K562 (cell line): ENCODE results near the gene CASKIN1. TPM values are rescaled to one million over a fixed set of nuclear protein-coding genes. Genes with fewer than 3 reads are reported as not detected.

Experiments used
- ATF1 ChIP-seq, 2 experiments: fragments of 450-650 bp in 1 of 2; IDR thresholded peaks; 2 replicates each; pipeline ENCODE4 v1.6.1; 2016; ENCODE audit warnings: missing compliant biosample characterization in 1 of 2, missing genetic modification characterization in 1 of 2
- EP400 ChIP-seq: fragments of 450-650 bp; IDR thresholded peaks from 2 replicates; pipeline ENCODE4 v1.6.1; 2017; ENCODE audit warnings: antibody characterized with exemption, mild to moderate bottlenecking, moderate library complexity
- ETS2 ChIP-seq: IDR thresholded peaks from 2 replicates; pipeline ENCODE4 v1.6.1; 2016; ENCODE audit warnings: borderline replicate concordance, missing genetic modification characterization, mild to moderate bottlenecking, moderate library complexity, missing compliant biosample characterization; ENCODE audit not compliant: poor library complexity, severe bottlenecking
- RFX5 ChIP-seq: IDR thresholded peaks from 2 replicates; pipeline ENCODE4 v1.6.1; 2011; ENCODE audit warnings: low read depth, mild to moderate bottlenecking, improper control_type of control experiment, low read length
- RUNX1 ChIP-seq: sonication (generic); IDR thresholded peaks from 2 replicates; pipeline ENCODE4 v1.6.1; 2016; ENCODE audit warnings: antibody characterized with exemption, low read depth
- SLC30A9 ChIP-seq: fragments of 250-450 bp; sonication (Bioruptor Pico); IDR thresholded peaks from 2 replicates; pipeline ENCODE4 v1.8.0; 2022; ENCODE audit warnings: mild to moderate bottlenecking, moderate library complexity
- SNIP1 ChIP-seq: fragments of 450-650 bp; IDR thresholded peaks from 2 replicates; pipeline ENCODE4 v1.7.1; 2017; ENCODE audit warnings: low read depth, mild to moderate bottlenecking
- ZNF174 ChIP-seq: fragments of 250-450 bp; sonication (Bioruptor Pico); IDR thresholded peaks from 2 replicates; pipeline ENCODE4 v1.4.0; 2020; ENCODE audit warnings: mild to moderate bottlenecking
- polyA plus RNA-seq, 8 experiments: library from polyadenylated mRNA; depleted of rRNA in 4 of 8; stranded (reverse) in 5 of 8; unstranded in 3 of 8; fragments of >200 nt; fragmentation: Nextera tagmentation in 2 of 8; fragmentation: Illumina TruSeq in 1 of 8; extraction: Ambion mirVana in 2 of 8; extraction: Trizol in 1 of 8; gene quantifications; 2 replicates each; pipeline versions ENCODE4 v1.2.1 to v1.2.3, GENCODE V29; 2011 to 2014; ENCODE audit warnings: inconsistent platforms in 1 of 8, missing spikeins in 1 of 8
- total RNA-seq, 7 experiments: library from RNA; depleted of rRNA in 6 of 7; stranded (reverse); fragments of >200 nt in 6 of 7; fragmentation: Illumina TruSeq in 2 of 7; extraction: Trizol in 2 of 7; gene quantifications; 2 replicates each; pipeline versions ENCODE4 v1.2.1 to v1.2.3, GENCODE V29; 2011 to 2021; ENCODE audit warnings: low replicate concordance in 1 of 7
- TF ChIP-seq, protein P1 (sequence below): IDR thresholded peaks from 3 replicates; pipeline ENCODE4 v1.6.1; 2011; ENCODE audit warnings: borderline replicate concordance, mild to moderate bottlenecking, moderate library complexity; ENCODE audit not compliant: insufficient read length; ENCODE audit errors: extremely low read depth
- TF ChIP-seq, protein P2 (sequence below): fragments of 250-450 bp; sonication (Bioruptor Pico); IDR thresholded peaks from 2 replicates; pipeline ENCODE4 v1.5.0; 2022; ENCODE audit warnings: mild to moderate bottlenecking
- TF ChIP-seq, protein P3 (sequence below): fragments of 250-450 bp; sonication (Bioruptor Pico); IDR thresholded peaks from 2 replicates; pipeline ENCODE4 v1.5.1; 2021; ENCODE audit warnings: mild to moderate bottlenecking
- TF ChIP-seq, protein P4 (sequence below): sonication (generic); formaldehyde crosslinking; IDR thresholded peaks from 2 replicates; pipeline ENCODE4 v1.8.0; 2022; ENCODE audit warnings: mild to moderate bottlenecking, missing genetic modification reagents
- TF ChIP-seq, protein P5 (sequence below): fragments of 450-650 bp; conservative IDR thresholded peaks from 2 replicates; pipeline ENCODE4 v1.6.1; 2016; ENCODE audit warnings: missing genetic modification characterization, low read depth, mild to moderate bottlenecking, control low read depth, missing compliant biosample characterization

The CASKIN1 gene
- total and polyA plus RNA-seq, 9 of the 15 experiments (the other 6 are each of a cell fraction or from before 2014, with no cell fraction given): 0.15 to 4.5 (median 1.5) TPM; not detected in 2

DNA sequence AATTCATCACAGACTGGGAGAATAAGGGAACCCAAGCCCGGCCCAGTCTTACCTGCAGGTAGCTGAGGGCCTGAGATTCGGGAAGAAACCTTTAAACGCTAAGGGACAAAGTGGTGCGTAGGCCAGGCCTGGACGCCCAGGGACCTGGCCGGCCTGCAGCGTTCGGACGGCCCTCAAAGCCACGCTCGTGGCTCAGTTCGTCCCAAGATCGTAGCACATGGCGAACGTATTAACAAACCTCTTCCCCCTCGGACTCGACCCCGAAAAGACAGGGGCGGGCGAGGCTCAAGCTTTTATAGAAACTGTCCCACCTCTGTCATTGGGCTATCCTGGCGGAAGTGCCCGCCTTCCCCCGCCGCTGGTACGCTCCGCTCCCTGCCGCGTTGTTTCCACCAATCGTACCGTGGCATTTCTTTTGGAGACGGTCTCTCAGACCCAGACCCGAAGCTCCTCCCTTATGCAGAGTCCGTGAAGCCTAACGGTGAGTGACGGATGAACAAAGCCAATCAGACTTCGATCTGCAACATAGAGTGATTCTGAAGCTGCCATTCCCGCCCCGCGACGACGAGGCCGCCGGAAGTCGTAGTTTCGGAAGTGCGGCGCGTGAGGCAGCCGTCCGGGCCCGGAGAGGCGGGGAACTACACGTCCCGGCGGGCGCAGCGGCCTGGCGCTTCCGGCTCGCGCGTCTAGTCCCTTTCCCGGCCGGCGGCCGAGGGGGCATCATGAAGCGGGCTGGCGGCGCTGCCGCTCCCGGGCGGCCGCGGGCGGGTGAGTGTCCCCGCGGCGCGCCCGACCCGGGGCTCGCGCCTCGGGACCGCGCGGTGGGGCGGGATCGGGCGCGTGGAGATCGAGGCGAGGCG lies 41.1 kb downstream of the CASKIN1 start, which contains the start of gene TRAF7 (continued):
- TF ChIP-seq ZNF174 (CRISPR knock-in tag): no peak
- TF ChIP-seq, protein P1, sequence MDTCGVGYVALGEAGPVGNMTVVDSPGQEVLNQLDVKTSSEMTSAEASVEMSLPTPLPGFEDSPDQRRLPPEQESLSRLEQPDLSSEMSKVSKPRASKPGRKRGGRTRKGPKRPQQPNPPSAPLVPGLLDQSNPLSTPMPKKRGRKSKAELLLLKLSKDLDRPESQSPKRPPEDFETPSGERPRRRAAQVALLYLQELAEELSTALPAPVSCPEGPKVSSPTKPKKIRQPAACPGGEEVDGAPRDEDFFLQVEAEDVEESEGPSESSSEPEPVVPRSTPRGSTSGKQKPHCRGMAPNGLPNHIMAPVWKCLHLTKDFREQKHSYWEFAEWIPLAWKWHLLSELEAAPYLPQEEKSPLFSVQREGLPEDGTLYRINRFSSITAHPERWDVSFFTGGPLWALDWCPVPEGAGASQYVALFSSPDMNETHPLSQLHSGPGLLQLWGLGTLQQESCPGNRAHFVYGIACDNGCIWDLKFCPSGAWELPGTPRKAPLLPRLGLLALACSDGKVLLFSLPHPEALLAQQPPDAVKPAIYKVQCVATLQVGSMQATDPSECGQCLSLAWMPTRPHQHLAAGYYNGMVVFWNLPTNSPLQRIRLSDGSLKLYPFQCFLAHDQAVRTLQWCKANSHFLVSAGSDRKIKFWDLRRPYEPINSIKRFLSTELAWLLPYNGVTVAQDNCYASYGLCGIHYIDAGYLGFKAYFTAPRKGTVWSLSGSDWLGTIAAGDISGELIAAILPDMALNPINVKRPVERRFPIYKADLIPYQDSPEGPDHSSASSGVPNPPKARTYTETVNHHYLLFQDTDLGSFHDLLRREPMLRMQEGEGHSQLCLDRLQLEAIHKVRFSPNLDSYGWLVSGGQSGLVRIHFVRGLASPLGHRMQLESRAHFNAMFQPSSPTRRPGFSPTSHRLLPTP: no peak
- peak; percentile 98 for TF ChIP-seq EP400
- TF ChIP-seq RUNX1: no peak
- peak; percentile 29; the same call in 1 of the 2 replicates for TF ChIP-seq ATF1 (CRISPR knock-in tag; IDR thresholded peaks at IDR 0.05)
- TF ChIP-seq ATF1 (tag; IDR thresholded peaks at IDR 0.05): peak; percentile 93
- TF ChIP-seq ETS2 (tag): no peak
- TF ChIP-seq SLC30A9: no peak
- no peak for TF ChIP-seq RFX5
- TF ChIP-seq, protein P2, sequence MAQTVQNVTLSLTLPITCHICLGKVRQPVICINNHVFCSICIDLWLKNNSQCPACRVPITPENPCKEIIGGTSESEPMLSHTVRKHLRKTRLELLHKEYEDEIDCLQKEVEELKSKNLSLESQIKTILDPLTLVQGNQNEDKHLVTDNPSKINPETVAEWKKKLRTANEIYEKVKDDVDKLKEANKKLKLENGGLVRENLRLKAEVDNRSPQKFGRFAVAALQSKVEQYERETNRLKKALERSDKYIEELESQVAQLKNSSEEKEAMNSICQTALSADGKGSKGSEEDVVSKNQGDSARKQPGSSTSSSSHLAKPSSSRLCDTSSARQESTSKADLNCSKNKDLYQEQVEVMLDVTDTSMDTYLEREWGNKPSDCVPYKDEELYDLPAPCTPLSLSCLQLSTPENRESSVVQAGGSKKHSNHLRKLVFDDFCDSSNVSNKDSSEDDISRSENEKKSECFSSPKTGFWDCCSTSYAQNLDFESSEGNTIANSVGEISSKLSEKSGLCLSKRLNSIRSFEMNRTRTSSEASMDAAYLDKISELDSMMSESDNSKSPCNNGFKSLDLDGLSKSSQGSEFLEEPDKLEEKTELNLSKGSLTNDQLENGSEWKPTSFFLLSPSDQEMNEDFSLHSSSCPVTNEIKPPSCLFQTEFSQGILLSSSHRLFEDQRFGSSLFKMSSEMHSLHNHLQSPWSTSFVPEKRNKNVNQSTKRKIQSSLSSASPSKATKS (CRISPR knock-in tag): no peak
- no peak for TF ChIP-seq SNIP1
- TF ChIP-seq, protein P3, sequence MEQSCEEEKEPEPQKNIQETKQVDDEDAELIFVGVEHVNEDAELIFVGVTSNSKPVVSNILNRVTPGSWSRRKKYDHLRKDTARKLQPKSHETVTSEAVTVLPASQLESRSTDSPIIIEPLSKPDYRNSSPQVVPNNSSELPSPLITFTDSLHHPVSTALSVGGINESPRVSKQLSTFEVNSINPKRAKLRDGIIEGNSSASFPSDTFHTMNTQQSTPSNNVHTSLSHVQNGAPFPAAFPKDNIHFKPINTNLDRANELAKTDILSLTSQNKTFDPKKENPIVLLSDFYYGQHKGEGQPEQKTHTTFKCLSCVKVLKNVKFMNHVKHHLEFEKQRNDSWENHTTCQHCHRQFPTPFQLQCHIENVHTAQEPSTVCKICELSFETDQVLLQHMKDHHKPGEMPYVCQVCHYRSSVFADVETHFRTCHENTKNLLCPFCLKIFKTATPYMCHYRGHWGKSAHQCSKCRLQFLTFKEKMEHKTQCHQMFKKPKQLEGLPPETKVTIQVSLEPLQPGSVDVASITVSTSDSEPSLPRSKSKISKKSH (CRISPR knock-in tag): 0 out of 2 replicates have a peak, but pooled peaks have one; percentile 25
- TF ChIP-seq, protein P4, sequence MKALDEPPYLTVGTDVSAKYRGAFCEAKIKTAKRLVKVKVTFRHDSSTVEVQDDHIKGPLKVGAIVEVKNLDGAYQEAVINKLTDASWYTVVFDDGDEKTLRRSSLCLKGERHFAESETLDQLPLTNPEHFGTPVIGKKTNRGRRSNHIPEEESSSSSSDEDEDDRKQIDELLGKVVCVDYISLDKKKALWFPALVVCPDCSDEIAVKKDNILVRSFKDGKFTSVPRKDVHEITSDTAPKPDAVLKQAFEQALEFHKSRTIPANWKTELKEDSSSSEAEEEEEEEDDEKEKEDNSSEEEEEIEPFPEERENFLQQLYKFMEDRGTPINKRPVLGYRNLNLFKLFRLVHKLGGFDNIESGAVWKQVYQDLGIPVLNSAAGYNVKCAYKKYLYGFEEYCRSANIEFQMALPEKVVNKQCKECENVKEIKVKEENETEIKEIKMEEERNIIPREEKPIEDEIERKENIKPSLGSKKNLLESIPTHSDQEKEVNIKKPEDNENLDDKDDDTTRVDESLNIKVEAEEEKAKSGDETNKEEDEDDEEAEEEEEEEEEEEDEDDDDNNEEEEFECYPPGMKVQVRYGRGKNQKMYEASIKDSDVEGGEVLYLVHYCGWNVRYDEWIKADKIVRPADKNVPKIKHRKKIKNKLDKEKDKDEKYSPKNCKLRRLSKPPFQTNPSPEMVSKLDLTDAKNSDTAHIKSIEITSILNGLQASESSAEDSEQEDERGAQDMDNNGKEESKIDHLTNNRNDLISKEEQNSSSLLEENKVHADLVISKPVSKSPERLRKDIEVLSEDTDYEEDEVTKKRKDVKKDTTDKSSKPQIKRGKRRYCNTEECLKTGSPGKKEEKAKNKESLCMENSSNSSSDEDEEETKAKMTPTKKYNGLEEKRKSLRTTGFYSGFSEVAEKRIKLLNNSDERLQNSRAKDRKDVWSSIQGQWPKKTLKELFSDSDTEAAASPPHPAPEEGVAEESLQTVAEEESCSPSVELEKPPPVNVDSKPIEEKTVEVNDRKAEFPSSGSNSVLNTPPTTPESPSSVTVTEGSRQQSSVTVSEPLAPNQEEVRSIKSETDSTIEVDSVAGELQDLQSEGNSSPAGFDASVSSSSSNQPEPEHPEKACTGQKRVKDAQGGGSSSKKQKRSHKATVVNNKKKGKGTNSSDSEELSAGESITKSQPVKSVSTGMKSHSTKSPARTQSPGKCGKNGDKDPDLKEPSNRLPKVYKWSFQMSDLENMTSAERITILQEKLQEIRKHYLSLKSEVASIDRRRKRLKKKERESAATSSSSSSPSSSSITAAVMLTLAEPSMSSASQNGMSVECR (CRISPR knock-in tag): peak; percentile 93
- TF ChIP-seq, protein P5, sequence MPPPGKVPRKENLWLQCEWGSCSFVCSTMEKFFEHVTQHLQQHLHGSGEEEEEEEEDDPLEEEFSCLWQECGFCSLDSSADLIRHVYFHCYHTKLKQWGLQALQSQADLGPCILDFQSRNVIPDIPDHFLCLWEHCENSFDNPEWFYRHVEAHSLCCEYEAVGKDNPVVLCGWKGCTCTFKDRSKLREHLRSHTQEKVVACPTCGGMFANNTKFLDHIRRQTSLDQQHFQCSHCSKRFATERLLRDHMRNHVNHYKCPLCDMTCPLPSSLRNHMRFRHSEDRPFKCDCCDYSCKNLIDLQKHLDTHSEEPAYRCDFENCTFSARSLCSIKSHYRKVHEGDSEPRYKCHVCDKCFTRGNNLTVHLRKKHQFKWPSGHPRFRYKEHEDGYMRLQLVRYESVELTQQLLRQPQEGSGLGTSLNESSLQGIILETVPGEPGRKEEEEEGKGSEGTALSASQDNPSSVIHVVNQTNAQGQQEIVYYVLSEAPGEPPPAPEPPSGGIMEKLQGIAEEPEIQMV (tag): no peak
